Vagina (tissue), 2 donors: ENCODE data around the gene SIGLEC10.

Experiments
- CTCF ChIP-seq, 3 experiments: fragments of 450-650 bp in 2 of 3; fragments of 200-600 bp in 1 of 3; sonication (generic) in 1 of 3; IDR thresholded peaks; one replicate each; pipeline ENCODE4 v1.5.1; 2017 to 2019; ENCODE audit warnings: antibody characterized with exemption in 3 of 3, mild to moderate bottlenecking in 2 of 3, moderate library complexity in 2 of 3
- POLR2AphosphoS5 ChIP-seq, 2 donors: sonication (generic); formaldehyde crosslinking; IDR thresholded peaks; one replicate each; pipeline ENCODE4 v1.9.0; 2017; ENCODE audit warnings: antibody characterized with exemption in 2 of 2, mild to moderate bottlenecking in 2 of 2, low read depth in 1 of 2; ENCODE audit not compliant: insufficient read depth in 1 of 2

- no peak for TF ChIP-seq CTCF (IDR thresholded peaks at IDR 0.05)
- no peak for TF ChIP-seq POLR2AphosphoS5 (IDR thresholded peaks at IDR 0.05; ENCODE audit: insufficient read depth in 1 of 2, low read depth in 1 of 2)
These were observed 24.3 kb upstream of the SIGLEC10 start for GRCh38 chr19:51441410-51442390.
